MM.1S (cell line): ENCODE results near the gene NKIRAS2.

ENCODE experiments used
- DNase-seq: peaks from one replicate; pipeline ENCODE4 v3.0.0-alpha.2; 2015
- H2AFZ ChIP-seq: fragments of 300-600 bp; sonication (generic); 2 replicates; pipeline ENCODE4 v1.6.0; 2016; ENCODE audit warnings: antibody characterized with exemption, low read length
- H3F3A ChIP-seq: fragments of 300-600 bp; sonication (generic); 2 replicates; pipeline ENCODE4 v1.6.1; 2016; ENCODE audit warnings: mild to moderate bottlenecking, antibody characterized with exemption, low read length, moderate library complexity, mixed read lengths; ENCODE audit not compliant: insufficient read depth
- H3K27ac ChIP-seq: fragments of 300-600 bp; sonication (generic); 2 replicates; pipeline ENCODE4 v1.5.1; 2016; ENCODE audit warnings: mild to moderate bottlenecking, low read length
- H3K27me3 ChIP-seq: fragments of 300-600 bp; sonication (generic); replicated peaks from 2 replicates; pipeline ENCODE4 v1.6.0; 2016; ENCODE audit warnings: low read length; ENCODE audit not compliant: insufficient read depth
- H3K36me3 ChIP-seq: fragments of 300-600 bp; sonication (generic); replicated peaks from 2 replicates; pipeline ENCODE4 v1.6.1; 2016; ENCODE audit warnings: mild to moderate bottlenecking, low read length, mixed read lengths; ENCODE audit not compliant: insufficient read depth
- H3K4me1 ChIP-seq: fragments of 300-600 bp; sonication (generic); 2 replicates; pipeline ENCODE4 v1.6.1; 2016; ENCODE audit warnings: low read length, mixed read lengths
- H3K4me2 ChIP-seq: fragments of 300-600 bp; sonication (generic); 2 replicates; pipeline ENCODE4 v1.6.0; 2016; ENCODE audit warnings: low read depth, low read length
- H3K4me3 ChIP-seq: fragments of 300-600 bp; sonication (generic); 2 replicates; pipeline ENCODE4 v1.5.1; 2016; ENCODE audit warnings: low read length, mixed read lengths
- H3K79me2 ChIP-seq: fragments of 300-600 bp; sonication (generic); 2 replicates; pipeline ENCODE4 v1.6.1; 2016; ENCODE audit warnings: mixed run types, low read length, mixed read lengths
- H3K9ac ChIP-seq: fragments of 300-600 bp; sonication (generic); 2 replicates; pipeline ENCODE4 v1.6.1; 2016; ENCODE audit warnings: low read length, mixed read lengths
- H3K9me2 ChIP-seq: fragments of 300-600 bp; sonication (generic); replicated peaks from 2 replicates; pipeline ENCODE4 v1.6.1; 2016; ENCODE audit warnings: mild to moderate bottlenecking, low read length, mixed read lengths; ENCODE audit not compliant: insufficient read depth
- H3K9me3 ChIP-seq: fragments of 300-600 bp; sonication (generic); replicated peaks from 2 replicates; pipeline ENCODE4 v1.6.1; 2016; ENCODE audit warnings: mild to moderate bottlenecking, low read length, mixed read lengths; ENCODE audit not compliant: insufficient read depth
- H4K20me1 ChIP-seq: fragments of 300-600 bp; sonication (generic); 2 replicates; pipeline ENCODE4 v1.6.1; 2016; ENCODE audit warnings: mild to moderate bottlenecking, low read length, moderate library complexity, mixed read lengths; ENCODE audit not compliant: insufficient read depth
- CTCF ChIP-seq: fragments of 300-600 bp; sonication (generic); IDR thresholded peaks from 2 replicates; pipeline ENCODE4 v1.5.1; 2016; ENCODE audit warnings: antibody characterized with exemption, low read length, mixed read lengths
- EZH2 ChIP-seq: fragments of 300-600 bp; sonication (generic); optimal IDR thresholded peaks from 2 replicates; pipeline ENCODE3; 2017; ENCODE audit warnings: low read depth, mild to moderate bottlenecking, antibody characterized with exemption, low read length, mixed read lengths
- EZH2phosphoT487 ChIP-seq: fragments of 300-600 bp; sonication (generic); IDR thresholded peaks from 2 replicates; pipeline ENCODE4 v1.6.1; 2018; ENCODE audit warnings: antibody characterized with exemption, low read length

Gene NKIRAS2

GRCh38 chr17:42027590-42027889 lies 7.7 kb downstream of the NKIRAS2 start:
- no peaks in the 10 kb centered on the region for H4K20me1 ChIP-seq
- no peak overlapping the region for H2AFZ ChIP-seq
- no peaks in the 10 kb centered on the region for H3K9me3 ChIP-seq
- no peaks in the 10 kb centered on the region for H3K9me2 ChIP-seq
- H3K9ac ChIP-seq, result no peak overlapping the region
- H3K36me3 ChIP-seq, result no peaks in the 10 kb centered on the region
- H3K4me3 ChIP-seq, result no peak overlapping the region
- no peak overlapping the region for H3K27ac ChIP-seq
- H3F3A ChIP-seq, result peaks cover 15% of the 10 kb centered on the region
- no peaks in the 10 kb centered on the region for H3K27me3 ChIP-seq
- H3K4me2 ChIP-seq, result no peak overlapping the region
- H3K4me1 ChIP-seq, result peaks cover 21% of the 10 kb centered on the region
- no peak for DNase-seq
- TF ChIP-seq CTCF (no peak), EZH2phosphoT487 (no peak), EZH2 (no peak)
- H3K79me2 ChIP-seq, result 0 out of 2 replicates have a peak, but pooled peaks cover 2% of the 10 kb centered on the region

- Histone ChIP-seq H3K9me3 (no peaks in the 10 kb centered on the region), H3K9me2 (no peaks in the 10 kb centered on the region), H3F3A (peaks cover 15% of the 10 kb centered on the region), H4K20me1 (no peaks in the 10 kb centered on the region), H3K9ac (no peak overlapping the region), H3K27me3 (no peaks in the 10 kb centered on the region), H3K27ac (no peak overlapping the region), H3K4me1 (peaks cover 21% of the 10 kb centered on the region), H3K4me2 (no peak overlapping the region), H3K79me2 (no peaks in the 10 kb centered on the region), H2AFZ (no peak overlapping the region), H3K4me3 (no peak overlapping the region), H3K36me3 (no peaks in the 10 kb centered on the region)
- DNase-seq, result no peak
- TF ChIP-seq EZH2 (no peak), CTCF (peak; percentile 14; the same call in 1 of the 2 replicates)
Observed at GRCh38 chr17:42027961-42028790, 8.3 kb downstream of the NKIRAS2 start.

DNA sequence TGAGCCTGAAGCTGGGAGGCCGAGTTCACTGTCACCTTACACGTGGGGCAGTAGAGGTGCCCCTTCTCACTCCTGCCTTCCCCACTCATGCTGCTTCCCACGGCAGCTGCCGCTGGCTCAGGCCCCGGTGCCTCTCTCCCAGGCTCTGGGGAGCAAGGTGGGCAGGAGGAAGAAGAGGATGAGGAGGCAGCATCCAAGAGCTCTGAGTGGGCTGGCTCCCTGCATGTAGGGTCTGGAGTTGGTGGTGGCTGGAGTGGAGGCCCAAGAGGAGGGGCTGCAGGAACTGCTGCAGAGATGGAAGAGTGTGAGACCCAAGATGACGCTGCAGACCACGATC lies 8.9 kb downstream of the NKIRAS2 start:
- no peak overlapping the region for H3K4me2 ChIP-seq
- H3K79me2 ChIP-seq, result no peaks in the 10 kb centered on the region
- no peaks in the 10 kb centered on the region for H3K9me3 ChIP-seq
- no peak overlapping the region for H3K9ac ChIP-seq
- H4K20me1 ChIP-seq, result no peaks in the 10 kb centered on the region
- no peaks in the 10 kb centered on the region for H3K36me3 ChIP-seq
- H3K9me2 ChIP-seq, result no peaks in the 10 kb centered on the region
- H3F3A ChIP-seq, result peaks cover 15% of the 10 kb centered on the region
- no peak overlapping the region for H3K27ac ChIP-seq
- H3K4me1 ChIP-seq, result peaks cover 21% of the 10 kb centered on the region
- DNase-seq, result no peak
- TF ChIP-seq EZH2 (no peak), CTCF (no peak), EZH2phosphoT487 (no peak)
- no peaks in the 10 kb centered on the region for H3K27me3 ChIP-seq
- no peak overlapping the region for H2AFZ ChIP-seq
- no peak overlapping the region for H3K4me3 ChIP-seq
